Fibroblast of skin of abdomen (primary cell): ENCODE results near the gene GAPDHS. TPM values are rescaled to one million over a fixed set of nuclear protein-coding genes. Genes with fewer than 3 reads are reported as not detected.

Experiments used
- DNase-seq: peaks from one replicate; pipeline ENCODE4 v3.0.0-alpha.2; 2013
- polyA plus RNA-seq, 2 experiments: library from polyadenylated mRNA; unstranded; fragments of 120-200 nt; gene quantifications; one replicate each; pipeline ENCODE4 v1.2.1, GENCODE V29; 2013; ENCODE audit not compliant: insufficient read length in 2 of 2

Gene GAPDHS
- not detected for polyA plus RNA-seq (2013, experiment 1 of 2; ENCODE audit: insufficient read length)
- not detected for polyA plus RNA-seq (2013, experiment 2 of 2; ENCODE audit: insufficient read length)

GRCh38 chr19:35533201-35533821 is at the start of gene GAPDHS:
Gene GAPDHS, plus strand, starts transcription at chr19:35533456. Its CDS starts 72 bp downstream, at chr19:35533528.
- no peak for DNase-seq

DNA sequence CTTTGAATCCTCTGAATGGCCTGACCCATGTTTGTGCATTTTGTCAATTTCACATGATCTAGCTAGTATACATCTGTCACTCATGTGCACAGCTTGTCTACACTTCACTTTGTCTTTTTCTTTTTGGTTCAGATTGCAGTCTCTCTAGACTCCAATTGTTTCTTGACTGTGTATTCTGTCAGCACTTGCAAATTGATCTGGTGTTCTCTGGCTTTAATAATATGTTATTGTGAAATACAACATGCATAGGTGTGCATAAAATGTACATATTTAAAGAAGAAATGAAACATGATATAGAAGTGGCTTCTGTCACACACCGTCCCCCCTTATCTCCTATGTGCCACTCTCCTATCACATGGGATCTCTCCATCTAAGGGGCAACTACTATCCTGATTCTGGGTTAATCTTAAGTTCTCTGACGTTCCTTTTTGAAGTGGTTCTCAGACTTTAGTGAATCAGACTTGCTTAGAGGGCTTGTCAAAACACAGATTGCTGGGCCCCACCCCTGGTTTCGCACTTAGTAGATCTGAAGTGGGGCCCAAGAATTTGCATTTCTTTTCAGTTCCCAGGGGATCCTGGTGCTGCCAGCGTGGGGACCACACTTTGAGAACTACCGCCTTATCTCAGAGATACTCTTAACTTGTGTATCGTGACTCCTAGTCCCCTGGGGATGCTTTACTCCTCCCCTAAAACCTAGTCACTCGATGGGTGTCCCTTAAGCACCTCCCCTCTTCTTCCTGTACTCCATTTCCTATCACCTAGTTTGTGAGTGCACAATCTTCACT is 48.8 kb upstream of the GAPDHS start:
- DNase-seq = no peak

DNA sequence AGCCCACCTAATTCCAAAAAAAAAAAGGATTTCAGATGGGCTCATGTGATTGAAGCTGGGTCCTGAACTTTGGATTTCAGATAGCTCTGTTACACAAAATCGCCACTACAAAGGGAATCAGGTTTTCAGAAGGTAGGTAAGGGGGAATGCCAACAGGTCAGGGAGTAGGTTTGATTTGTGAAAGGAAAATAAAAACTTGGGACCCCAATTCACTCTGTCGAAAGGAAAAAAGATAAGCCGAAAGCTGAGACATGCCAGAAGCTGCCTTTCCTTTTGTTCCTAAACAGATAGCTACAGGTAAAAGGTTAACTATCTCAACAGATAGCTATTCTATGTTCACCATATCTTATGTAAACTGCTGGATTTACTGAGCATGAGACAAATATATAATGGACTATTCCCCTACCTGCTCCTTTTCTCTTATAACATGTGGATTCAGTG is 47.0 kb upstream of the GAPDHS start:
- DNase-seq = no peak

DNA sequence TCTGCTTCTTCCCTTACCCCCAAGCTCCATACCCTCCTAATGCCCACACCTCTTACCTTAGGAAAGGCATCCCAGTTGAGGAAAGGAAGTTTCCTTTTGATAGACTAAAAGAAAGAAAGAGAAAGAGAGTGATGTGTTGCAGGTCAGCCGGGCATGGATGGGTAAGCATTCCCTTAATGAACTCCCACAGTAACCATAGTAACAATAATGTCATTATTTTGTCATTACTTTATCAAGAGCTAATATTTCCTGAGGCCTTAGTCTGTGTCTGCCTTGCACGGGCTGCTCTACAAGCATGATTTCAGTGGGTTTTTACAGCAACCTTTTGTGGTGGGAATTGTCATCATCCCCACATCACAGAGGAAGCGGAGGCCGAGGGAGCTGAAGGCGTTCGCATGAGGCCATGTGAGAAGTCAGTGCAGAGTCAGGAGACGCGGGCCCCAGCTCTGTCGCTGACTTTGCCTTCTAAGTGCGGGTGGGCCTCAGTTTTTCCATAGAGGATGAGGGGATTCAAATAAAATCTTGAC is 45.5 kb upstream of the GAPDHS start:
- no peak for DNase-seq

DNA sequence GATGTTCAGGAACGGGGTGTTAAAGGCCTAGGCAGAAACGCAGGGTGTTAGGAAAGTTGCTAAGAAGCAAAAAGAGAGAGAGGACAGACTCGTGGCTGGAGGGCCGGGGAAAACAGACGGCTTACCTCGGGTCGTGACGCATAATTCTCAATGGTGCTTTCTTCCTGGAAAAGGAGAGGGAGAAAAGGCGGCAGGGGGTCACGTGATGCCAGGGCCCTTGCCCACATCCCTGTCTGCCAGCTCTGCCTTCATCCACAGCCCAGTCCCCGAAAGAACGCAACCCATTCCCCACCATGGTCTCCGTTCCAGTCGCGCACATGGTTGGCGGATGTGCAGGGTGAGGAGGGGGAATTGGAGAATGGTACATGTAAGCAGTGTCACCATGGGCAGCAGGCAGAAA is 44.6 kb upstream of the GAPDHS start:
- no peak for DNase-seq

DNA sequence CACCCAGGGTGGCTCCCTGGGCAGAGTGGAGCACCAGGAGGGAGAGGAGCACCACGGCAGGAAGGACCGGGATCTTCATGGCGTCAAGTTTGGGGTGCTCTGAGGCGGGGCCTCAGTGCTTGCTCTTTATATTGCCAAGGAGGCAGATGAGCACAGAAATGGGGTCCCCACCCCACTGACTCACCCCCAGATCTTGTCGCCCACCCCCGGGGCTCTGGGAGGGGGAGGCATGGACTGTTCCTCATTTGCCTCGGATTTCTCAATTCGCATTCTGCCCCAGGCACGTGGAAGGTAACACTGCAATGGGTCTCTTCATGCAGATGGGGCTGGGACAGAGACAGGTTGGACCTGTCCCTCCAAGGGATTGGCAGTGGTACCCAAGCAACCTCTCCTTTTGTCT is 42.9 kb upstream of the GAPDHS start, which contains the start of gene KRTDAP:
TSS of gene KRTDAP (minus strand) at position 101 of the 400 bp plus-strand sequence. CDS start at position 79, 22 bp downstream.
- DNase-seq = no peak

GRCh38 chr19:35491836-35492360 is 41.4 kb upstream of the GAPDHS start:
- DNase-seq = no peak

DNA sequence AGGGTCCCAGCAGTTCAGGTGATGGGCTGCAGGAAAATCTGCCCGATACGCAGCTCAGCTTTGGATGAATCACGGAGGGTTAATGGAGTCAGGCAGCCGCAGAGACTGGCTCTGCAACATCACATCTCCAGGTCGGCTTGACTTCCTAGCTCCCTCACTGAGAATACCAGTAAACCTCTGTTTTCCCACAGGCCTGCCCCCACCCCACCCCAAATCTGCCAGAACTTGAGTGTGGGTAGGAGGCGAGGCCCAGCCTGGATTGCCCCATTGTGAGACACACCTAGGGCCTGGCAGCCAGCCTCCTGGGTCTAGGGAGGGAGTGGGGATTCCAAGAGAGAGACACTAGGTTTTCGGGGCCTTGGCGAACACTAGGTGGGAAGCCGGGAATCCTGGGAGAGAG is 39.3 kb upstream of the GAPDHS start:
- DNase-seq = no peak

GRCh38 chr19:35495107-35496064 is 37.9 kb upstream of the GAPDHS start:
- peak; percentile 57 for DNase-seq

DNA sequence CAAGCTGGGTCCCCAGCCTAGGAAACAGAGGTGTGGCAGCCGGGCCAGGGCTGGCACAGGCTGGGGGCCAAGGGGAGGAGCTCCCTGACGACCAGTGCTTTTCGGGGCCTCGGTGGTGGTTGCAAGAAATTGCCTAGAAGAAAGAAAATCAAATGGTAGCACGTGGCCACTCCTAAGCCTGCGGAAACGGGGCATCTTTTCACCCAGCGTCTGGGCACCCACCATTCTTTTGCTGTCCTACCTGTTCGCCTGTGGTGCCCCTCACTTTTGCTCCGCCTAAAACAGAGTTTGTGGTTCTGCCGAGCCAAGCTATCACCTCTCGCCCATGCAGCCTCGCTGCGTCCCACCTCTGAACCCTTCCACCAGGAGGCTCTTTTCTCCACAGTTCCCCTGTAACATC is 35.9 kb upstream of the GAPDHS start:
- DNase-seq = no peak

- no peak for DNase-seq
Observed at GRCh38 chr19:35498220-35498619, 35.0 kb upstream of the GAPDHS start.

GRCh38 chr19:35498984-35499527 is 34.2 kb upstream of the GAPDHS start:
- no peak for DNase-seq

DNA sequence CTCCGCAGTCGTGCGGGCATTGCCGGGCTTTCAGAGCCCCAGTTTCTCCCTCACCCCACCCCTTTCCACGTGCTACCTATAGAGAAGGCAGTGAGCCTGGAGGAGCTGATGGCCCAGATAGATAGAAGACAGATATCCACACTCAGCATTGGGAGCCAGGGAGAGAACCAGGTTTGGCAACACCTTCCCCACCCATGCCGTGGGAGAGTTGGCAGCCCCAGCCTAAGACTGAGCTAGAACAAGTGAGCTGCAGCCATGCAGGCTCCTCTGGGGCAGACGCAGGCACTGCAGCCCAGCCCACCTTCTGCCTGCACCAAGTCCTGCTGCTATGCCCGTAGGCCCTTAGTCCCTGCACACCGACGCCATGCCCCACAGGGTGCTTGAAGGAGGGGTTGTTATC is 32.6 kb upstream of the GAPDHS start:
- no peak for DNase-seq

DNA sequence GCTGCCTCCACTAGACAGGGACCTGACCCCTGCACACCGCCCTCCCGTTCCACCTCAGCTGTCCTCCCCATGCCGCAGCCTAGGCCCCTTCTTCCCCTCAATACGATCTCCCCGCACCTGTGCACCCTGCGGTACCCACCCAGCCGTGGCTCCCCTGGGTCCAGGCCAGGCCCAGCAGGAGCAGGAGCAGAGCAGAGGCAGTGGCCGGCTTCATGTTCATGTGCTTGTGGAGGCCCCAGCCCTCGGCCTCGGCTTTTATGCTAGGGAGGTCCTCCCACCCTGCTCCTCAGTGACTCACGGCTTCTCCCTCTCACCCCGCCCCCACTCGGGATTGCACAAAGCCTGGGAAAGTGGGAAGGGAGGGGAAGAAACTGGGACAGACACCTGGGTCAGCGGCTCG is 31.6 kb upstream of the GAPDHS start:
- DNase-seq = no peak

DNA sequence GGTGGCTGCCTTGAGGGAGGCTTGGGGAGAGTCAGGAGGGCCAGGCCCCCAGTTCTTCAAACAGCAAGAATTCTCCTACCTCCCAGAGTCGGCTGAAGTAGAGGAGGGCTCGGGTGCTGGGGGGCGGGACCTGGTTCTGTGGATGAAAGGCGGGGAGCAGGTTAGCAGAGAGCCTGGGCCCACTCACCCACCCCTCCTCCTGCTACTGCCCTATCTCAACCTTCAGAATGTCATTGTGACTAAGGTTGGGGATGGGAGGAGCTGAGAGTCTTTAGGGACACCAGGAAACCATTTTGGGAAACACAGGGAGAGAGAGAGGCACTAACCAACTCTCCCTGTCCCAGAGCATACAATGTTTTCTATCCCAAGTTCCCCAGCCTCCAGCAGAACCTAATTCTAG is 30.5 kb upstream of the GAPDHS start:
- DNase-seq = no peak

DNA sequence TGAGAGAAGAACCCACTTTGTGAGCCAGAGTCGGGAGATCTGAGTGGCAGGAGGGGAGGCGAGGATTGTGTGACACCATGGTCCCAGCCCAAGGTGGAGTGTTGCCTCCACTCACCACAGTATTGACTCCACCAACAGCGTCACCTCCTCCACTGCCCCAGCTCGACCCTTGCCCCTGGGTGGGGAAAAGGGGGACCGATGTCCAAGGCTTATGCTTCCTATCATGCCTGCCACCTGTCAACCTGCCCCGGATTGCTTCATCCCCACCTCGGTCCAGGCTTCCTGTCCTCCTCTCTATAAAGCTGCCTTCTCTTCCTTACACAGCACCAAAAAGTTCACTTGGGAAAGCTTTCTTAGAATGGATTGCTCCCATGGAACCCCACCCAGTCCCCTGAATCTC is 27.2 kb upstream of the GAPDHS start:
- DNase-seq = no peak

- DNase-seq = no peak
Observed at GRCh38 chr19:35507561-35507960, 25.7 kb upstream of the GAPDHS start.

- DNase-seq = no peak
Observed at GRCh38 chr19:35508129-35508528, 25.1 kb upstream of the GAPDHS start.

DNA sequence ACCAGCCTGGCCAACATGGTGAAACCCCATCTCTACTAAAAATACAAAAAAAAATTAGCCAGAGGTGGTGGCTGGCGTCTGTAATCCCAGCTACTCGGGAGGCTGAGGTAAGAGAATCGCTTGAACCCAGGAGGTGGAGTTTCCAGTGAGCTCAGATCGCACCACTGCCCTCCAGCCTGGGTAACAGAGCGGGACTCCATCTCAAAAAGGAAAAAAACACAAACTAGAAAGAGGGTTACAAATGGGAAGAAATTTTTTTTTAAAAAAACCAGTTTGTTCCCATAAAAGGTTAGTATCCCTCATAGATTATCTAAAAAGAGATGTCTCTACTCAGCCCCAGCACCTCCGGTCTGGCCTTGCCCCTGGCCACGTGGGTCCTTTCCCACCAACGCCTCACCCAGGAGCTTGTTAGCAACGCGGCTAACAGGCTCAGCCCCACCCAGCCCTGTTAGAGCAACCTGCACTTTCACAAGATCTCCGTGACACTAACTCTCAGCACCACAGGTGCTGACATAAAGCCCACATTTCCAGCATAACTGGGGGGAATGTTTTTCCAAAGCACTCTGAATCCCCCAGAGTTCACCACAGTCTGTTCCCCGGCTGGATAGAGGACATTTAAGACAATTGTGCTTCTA is 24.1 kb upstream of the GAPDHS start:
- no peak for DNase-seq

DNA sequence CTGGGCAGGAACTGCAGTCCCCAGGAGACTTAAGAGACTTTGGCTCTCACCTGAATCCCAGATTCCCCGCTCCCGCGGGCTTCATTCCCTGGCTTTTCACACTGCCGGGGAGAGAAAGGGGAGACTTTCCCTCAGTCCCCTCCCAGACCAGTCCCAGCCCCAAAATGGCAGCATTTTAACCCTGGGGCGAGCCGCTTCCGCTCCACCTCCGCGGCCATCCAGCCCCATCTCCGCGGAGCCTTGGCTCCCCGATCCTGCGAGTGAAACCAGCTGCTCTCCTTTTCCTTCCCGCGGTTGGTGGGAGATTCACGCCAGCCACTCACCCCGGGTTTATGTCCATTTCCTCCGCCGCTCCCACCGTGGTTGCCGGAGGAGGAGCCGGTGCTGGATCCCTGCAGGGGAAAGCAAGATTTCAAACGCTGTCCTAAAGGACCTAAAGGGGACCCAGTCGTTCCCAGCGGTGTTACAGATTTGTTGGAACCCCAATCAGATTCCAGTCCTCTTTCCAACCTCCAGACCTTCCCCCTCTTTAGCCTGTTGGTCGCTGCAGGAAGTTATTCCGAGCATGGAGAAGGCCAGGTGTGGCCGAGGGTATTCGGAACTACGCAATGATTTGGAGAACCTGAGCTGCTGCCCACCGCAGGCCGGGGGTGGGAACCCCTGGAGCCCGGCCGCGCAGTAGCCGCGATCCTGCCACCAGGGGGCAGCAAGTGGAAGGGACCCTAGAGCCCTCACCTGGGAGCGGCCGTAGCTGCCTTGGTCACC is 23.2 kb upstream of the GAPDHS start:
- peak; percentile 44 for DNase-seq

DNA sequence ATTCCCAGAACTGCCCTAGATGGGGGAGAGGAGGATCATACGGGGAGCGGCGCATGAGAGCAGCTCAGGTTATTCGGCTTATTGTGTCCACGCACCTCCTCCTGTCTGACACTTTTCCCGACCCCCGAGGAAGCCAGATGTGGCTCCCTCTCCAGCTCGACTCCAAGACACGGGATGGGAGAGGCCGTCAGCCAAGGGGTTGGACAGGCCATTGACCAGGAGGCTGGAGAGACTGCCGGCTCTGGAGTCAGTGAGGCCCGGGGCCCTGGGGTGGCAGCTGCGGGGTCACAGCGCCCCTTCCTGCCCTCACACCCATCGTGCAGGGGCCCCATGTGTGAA is 22.7 kb upstream of the GAPDHS start:
- no peak for DNase-seq
